Progenitor cell of endocrine pancreas (in vitro differentiated cells): ENCODE results near the gene STX12. TPM values are rescaled to one million over a fixed set of nuclear protein-coding genes. Genes with fewer than 3 reads are reported as not detected.

Experiments
- DNase-seq: peaks from one replicate; pipeline ENCODE4 v3.0.0; 2021; ENCODE audit warnings: low spot score; ENCODE audit not compliant: unreplicated experiment
- H3K27ac Mint-ChIP-seq: 2 replicates; pipeline ENCODE4 v1.8.0; 2021; ENCODE audit warnings: mild to moderate bottlenecking, moderate library complexity, mixed read lengths
- H3K27me3 Mint-ChIP-seq: 2 replicates; pipeline ENCODE4 v1.8.0; 2021; ENCODE audit warnings: mixed read lengths
- H3K36me3 Mint-ChIP-seq: 2 replicates; pipeline ENCODE4 v1.8.0; 2022; ENCODE audit warnings: mixed read lengths; ENCODE audit not compliant: insufficient read depth
- H3K4me1 Mint-ChIP-seq: 2 replicates; pipeline ENCODE4 v1.8.0; 2021; ENCODE audit warnings: low read depth, mixed read lengths
- H3K4me3 Mint-ChIP-seq: 2 replicates; pipeline ENCODE4 v1.8.0; 2021; ENCODE audit warnings: low read depth, mild to moderate bottlenecking, moderate library complexity, mixed read lengths
- H3K9me3 Mint-ChIP-seq: 2 replicates; pipeline ENCODE4 v1.8.0; 2021; ENCODE audit warnings: low read depth, mixed read lengths
- CTCF ChIP-seq: fragments of 200-600 bp; sonication (generic); IDR thresholded peaks from one replicate; pipeline ENCODE4 v1.5.0; 2021; ENCODE audit warnings: antibody characterized with exemption, mild to moderate bottlenecking; ENCODE audit not compliant: unreplicated experiment
- total RNA-seq: library from RNA; stranded (reverse); gene quantifications from 2 replicates; pipeline ENCODE4 v1.2.1, GENCODE V29; 2021

STX12 gene
- total RNA-seq, 1 donor from 2014 or later = 24.3 TPM

GRCh38 chr1:27830621-27831440, 57.8 kb downstream of the STX12 start, which contains the start of gene PPP1R8:
TSS of gene PPP1R8 (plus strand) at chr1:27830782. CDS start at chr1:27830836, 54 bp downstream.
- Mint-ChIP-seq H3K4me3 (peak within 1 kb of the TSS; percentile 96), H3K27me3 (no peaks in the 10 kb centered on the region), H3K36me3 (peaks cover 1% of the 10 kb centered on the region), H3K9me3 (no peaks in the 10 kb centered on the region), H3K27ac (peak within 1 kb of the TSS; percentile 99), H3K4me1 (peaks cover 10% of the 10 kb centered on the region)
- no peak for TF ChIP-seq CTCF
- peak; percentile 82 for DNase-seq

GRCh38 chr1:27831568-27832410, 58.8 kb downstream of the STX12 start:
- no peak for DNase-seq
- no peak for TF ChIP-seq CTCF
- Mint-ChIP-seq H3K4me1 (peaks cover 10% of the 10 kb centered on the region), H3K36me3 (peaks cover 1% of the 10 kb centered on the region), H3K9me3 (no peaks in the 10 kb centered on the region), H3K27me3 (no peaks in the 10 kb centered on the region), H3K27ac (peak overlapping the region; percentile 99), H3K4me3 (peak overlapping the region; percentile 96)

- peaks cover 1% of the 10 kb centered on the region for H3K36me3 Mint-ChIP-seq
- H3K27me3 Mint-ChIP-seq = no peaks in the 10 kb centered on the region
- H3K27ac Mint-ChIP-seq = peak overlapping the region; percentile 13
- peaks cover 10% of the 10 kb centered on the region for H3K4me1 Mint-ChIP-seq
- no peak for TF ChIP-seq CTCF
- no peaks in the 10 kb centered on the region for H3K9me3 Mint-ChIP-seq
- DNase-seq = no peak
- peak overlapping the region; percentile 25 for H3K4me3 Mint-ChIP-seq
Measured at GRCh38 chr1:27832762-27833161, 59.7 kb downstream of the STX12 start.

GRCh38 chr1:27833470-27833869, 60.5 kb downstream of the STX12 start:
- no peak overlapping the region for H3K4me3 Mint-ChIP-seq

More at GRCh38 chr1:27833470-27833869, 60.5 kb downstream of the STX12 start:
- H3K27ac Mint-ChIP-seq = no peak overlapping the region
- no peaks in the 10 kb centered on the region for H3K9me3 Mint-ChIP-seq
- H3K27me3 Mint-ChIP-seq = no peaks in the 10 kb centered on the region
- H3K4me1 Mint-ChIP-seq = peaks cover 10% of the 10 kb centered on the region
- peaks cover 1% of the 10 kb centered on the region for H3K36me3 Mint-ChIP-seq
- DNase-seq = no peak
- TF ChIP-seq CTCF = no peak
